ENCODE results near the gene FRY. TPM values are rescaled to one million over a fixed set of nuclear protein-coding genes. Genes with fewer than 3 reads are reported as not detected.

FRY gene
- total and polyA plus RNA-seq, 10 of the 15 experiments (the other 5 are each of a cell fraction or from before 2014, with no cell fraction given) = 0.18 to 1.4 (median 0.30) TPM

DNA sequence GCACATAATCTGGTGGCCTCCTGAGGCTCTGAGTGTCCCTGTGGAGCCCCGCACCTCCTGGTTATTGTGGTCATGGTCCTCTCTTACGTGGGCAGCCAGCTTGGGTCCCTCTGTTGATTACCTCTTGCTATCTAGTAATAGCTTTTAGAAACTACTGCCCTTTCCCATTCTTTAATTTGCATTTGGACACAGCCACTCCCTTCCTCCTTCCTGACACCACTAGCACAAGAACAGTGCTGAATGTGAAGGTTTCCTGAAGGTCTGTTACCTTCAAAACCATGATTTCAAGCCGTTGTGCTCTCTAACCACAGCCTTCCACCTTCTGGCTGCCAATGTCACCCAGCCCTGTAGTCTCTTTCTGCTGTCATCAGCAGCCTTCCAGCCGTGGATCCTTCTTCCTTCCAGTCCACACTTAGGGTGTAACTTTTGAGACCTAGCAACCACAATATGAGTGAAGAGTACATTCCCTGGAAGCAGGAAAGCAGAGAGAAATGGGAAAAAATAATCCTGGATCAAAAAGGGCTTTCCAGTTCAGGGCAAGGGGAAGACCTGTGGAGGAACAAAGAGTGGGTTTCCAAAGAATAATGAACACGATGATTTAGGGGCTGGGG lies 130.9 kb downstream of the FRY start (continued):
- TF ChIP-seq, protein P1, sequence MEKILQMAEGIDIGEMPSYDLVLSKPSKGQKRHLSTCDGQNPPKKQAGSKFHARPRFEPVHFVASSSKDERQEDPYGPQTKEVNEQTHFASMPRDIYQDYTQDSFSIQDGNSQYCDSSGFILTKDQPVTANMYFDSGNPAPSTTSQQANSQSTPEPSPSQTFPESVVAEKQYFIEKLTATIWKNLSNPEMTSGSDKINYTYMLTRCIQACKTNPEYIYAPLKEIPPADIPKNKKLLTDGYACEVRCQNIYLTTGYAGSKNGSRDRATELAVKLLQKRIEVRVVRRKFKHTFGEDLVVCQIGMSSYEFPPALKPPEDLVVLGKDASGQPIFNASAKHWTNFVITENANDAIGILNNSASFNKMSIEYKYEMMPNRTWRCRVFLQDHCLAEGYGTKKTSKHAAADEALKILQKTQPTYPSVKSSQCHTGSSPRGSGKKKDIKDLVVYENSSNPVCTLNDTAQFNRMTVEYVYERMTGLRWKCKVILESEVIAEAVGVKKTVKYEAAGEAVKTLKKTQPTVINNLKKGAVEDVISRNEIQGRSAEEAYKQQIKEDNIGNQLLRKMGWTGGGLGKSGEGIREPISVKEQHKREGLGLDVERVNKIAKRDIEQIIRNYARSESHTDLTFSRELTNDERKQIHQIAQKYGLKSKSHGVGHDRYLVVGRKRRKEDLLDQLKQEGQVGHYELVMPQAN (conservative IDR thresholded peaks at IDR 0.05) = no peak

DNA sequence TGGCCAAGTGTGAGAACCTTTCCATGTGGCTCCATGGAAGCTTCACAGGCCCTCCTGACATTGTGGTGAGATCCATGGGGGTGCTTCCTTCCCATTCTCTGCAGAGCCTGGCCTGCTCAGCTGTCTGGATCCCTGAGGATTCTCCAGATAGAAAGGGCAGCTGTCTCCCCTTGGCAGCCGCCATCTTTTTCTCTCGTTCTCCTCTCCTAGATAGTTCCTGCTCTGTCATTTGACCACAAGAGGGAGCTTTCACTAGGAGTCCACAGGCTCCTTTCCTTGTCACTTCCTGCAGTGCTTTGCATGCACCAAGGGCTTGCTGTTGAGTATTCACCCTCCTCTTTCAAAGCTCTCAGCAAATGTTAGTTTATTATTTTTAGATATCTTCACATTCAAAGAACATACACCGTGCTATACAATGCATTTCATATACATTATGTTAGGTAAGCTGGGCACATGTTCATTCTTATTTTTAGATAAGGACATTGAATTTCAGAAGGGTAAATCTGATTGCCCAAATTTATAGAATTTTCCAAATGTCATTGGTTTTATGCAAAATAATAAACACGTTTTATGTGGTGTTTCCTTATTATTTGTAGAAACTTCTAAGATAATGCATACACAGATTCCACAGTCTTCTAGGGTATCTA lies 133.2 kb downstream of the FRY start:
- H4K20me1 ChIP-seq (ENCODE audit: control insufficient read depth, insufficient read depth) = no peaks in the 10 kb centered on the region
- ATAC-seq (peak; percentile 82), DNase-seq (ENCODE audit: low read depth, low spot score) (peak; percentile 11), FAIRE-seq (no peak)
- H2AFZ ChIP-seq (ENCODE audit: control insufficient read depth, low read depth, low read length) = peak overlapping the region; percentile 81
- BruUV-seq (replicated peaks) = no TSS peak
- no peak overlapping the region for H3K4me2 ChIP-seq (ENCODE audit: control insufficient read depth, insufficient read depth)
- in situ Hi-C loops (cut with MboI) (no loop called here), intact Hi-C loops (cut with micrococcal nuclease; ENCODE audit: unreplicated experiment) (no loop called here)
- no peaks in the 10 kb centered on the region for H3K9me3 ChIP-seq (replicated peaks; ENCODE audit: control insufficient read depth, insufficient read depth, low read length)
- H3K9ac ChIP-seq (ENCODE audit: control insufficient read depth, insufficient read depth, low read length) = no peak overlapping the region
- 55% methylated on average over 4 of the region's 4 CpGs for WGBS (ENCODE audit: insufficient coverage, insufficient replicate concordance, low lambda C conversion rate, missing lambda C conversion rate)
- POLR2A ChIA-PET = no interaction called here
- CTCF ChIA-PET = interaction anchor here (0.6 to 4.7 kb wide), 16 partner anchors 11 to 254 kb away, joined by 3 to 26 read pairs (median 4); no protein-coding TSS in a partner anchor
- no peak overlapping the region for H3K4me3 ChIP-seq
- RAD21 ChIA-PET (ENCODE audit: unreplicated experiment) = interaction anchor here (0.9 to 3.7 kb wide), 2 partner anchors 245 to 255 kb away, joined by 3 to 12 read pairs; no protein-coding TSS in a partner anchor
- no peaks in the 10 kb centered on the region for H3K36me3 ChIP-seq (ENCODE audit: control insufficient read depth in 2 of 2, insufficient read depth in 2 of 2, low read length in 1 of 2)
- H3K4me1 ChIP-seq (ENCODE audit: control insufficient read depth, insufficient read depth, low read length) = peaks cover 3% of the 10 kb centered on the region; the same call in 1 of the 2 replicates
- SMC1A ChIA-PET (ENCODE audit: uncharacterized antibody, unreplicated experiment) = interaction anchor here (0.7 to 2.8 kb wide), 5 partner anchors 8 to 255 kb away, joined by 3 to 12 read pairs (median 4); partner anchors contain the start of genes BRCA2 and ZAR1L
- H3K79me2 ChIP-seq (ENCODE audit: control insufficient read depth, insufficient read depth, low read length) = no peaks in the 10 kb centered on the region
- no peak overlapping the region for H3K27ac ChIP-seq (ENCODE audit: control insufficient read depth, insufficient read depth)
- H3K27me3 ChIP-seq (replicated peaks in 1 of 2; ENCODE audit: control insufficient read depth in 2 of 2, insufficient read depth in 2 of 2, low read length in 1 of 2) = no peaks in the 10 kb centered on the region
- TF ChIP-seq NR2C2 (IDR thresholded peaks at IDR 0.05; ENCODE audit: borderline replicate concordance, control insufficient read depth, insufficient read length, low read depth) (no peak), POLR2A (IDR thresholded peaks at IDR 0.05; ENCODE audit: low read depth, low read length) (no peak), CHD2 (IDR thresholded peaks at IDR 0.05; ENCODE audit: borderline replicate concordance, low read depth, low read length) (no peak), ATF7 (IDR thresholded peaks at IDR 0.05; ENCODE audit: low read depth) (no peak), TCF12 (IDR thresholded peaks at IDR 0.05; ENCODE audit: low read depth, low read length) (no peak), YY1 (IDR thresholded peaks at IDR 0.05; ENCODE audit: low read depth, low read length) (peak; percentile 92)
- TF ChIP-seq, protein P2, sequence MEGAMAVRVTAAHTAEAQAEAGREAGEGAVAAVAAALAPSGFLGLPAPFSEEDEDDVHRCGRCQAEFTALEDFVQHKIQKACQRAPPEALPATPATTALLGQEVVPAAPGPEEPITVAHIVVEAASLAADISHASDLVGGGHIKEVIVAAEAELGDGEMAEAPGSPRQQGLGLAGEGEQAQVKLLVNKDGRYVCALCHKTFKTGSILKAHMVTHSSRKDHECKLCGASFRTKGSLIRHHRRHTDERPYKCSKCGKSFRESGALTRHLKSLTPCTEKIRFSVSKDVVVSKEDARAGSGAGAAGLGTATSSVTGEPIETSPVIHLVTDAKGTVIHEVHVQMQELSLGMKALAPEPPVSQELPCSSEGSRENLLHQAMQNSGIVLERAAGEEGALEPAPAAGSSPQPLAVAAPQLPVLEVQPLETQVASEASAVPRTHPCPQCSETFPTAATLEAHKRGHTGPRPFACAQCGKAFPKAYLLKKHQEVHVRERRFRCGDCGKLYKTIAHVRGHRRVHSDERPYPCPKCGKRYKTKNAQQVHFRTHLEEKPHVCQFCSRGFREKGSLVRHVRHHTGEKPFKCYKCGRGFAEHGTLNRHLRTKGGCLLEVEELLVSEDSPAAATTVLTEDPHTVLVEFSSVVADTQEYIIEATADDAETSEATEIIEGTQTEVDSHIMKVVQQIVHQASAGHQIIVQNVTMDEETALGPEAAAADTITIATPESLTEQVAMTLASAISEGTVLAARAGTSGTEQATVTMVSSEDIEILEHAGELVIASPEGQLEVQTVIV (IDR thresholded peaks at IDR 0.05; ENCODE audit: borderline replicate concordance, partially characterized antibody) = no peak
- TF ChIP-seq, protein P3, sequence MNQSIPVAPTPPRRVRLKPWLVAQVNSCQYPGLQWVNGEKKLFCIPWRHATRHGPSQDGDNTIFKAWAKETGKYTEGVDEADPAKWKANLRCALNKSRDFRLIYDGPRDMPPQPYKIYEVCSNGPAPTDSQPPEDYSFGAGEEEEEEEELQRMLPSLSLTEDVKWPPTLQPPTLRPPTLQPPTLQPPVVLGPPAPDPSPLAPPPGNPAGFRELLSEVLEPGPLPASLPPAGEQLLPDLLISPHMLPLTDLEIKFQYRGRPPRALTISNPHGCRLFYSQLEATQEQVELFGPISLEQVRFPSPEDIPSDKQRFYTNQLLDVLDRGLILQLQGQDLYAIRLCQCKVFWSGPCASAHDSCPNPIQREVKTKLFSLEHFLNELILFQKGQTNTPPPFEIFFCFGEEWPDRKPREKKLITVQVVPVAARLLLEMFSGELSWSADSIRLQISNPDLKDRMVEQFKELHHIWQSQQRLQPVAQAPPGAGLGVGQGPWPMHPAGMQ (IDR thresholded peaks at IDR 0.05; ENCODE audit: borderline replicate concordance) = no peak
- TF ChIP-seq, protein P4, sequence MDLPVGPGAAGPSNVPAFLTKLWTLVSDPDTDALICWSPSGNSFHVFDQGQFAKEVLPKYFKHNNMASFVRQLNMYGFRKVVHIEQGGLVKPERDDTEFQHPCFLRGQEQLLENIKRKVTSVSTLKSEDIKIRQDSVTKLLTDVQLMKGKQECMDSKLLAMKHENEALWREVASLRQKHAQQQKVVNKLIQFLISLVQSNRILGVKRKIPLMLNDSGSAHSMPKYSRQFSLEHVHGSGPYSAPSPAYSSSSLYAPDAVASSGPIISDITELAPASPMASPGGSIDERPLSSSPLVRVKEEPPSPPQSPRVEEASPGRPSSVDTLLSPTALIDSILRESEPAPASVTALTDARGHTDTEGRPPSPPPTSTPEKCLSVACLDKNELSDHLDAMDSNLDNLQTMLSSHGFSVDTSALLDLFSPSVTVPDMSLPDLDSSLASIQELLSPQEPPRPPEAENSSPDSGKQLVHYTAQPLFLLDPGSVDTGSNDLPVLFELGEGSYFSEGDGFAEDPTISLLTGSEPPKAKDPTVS (IDR thresholded peaks at IDR 0.05; ENCODE audit: low read depth, low read length) = no peak
- TF ChIP-seq, protein P5, sequence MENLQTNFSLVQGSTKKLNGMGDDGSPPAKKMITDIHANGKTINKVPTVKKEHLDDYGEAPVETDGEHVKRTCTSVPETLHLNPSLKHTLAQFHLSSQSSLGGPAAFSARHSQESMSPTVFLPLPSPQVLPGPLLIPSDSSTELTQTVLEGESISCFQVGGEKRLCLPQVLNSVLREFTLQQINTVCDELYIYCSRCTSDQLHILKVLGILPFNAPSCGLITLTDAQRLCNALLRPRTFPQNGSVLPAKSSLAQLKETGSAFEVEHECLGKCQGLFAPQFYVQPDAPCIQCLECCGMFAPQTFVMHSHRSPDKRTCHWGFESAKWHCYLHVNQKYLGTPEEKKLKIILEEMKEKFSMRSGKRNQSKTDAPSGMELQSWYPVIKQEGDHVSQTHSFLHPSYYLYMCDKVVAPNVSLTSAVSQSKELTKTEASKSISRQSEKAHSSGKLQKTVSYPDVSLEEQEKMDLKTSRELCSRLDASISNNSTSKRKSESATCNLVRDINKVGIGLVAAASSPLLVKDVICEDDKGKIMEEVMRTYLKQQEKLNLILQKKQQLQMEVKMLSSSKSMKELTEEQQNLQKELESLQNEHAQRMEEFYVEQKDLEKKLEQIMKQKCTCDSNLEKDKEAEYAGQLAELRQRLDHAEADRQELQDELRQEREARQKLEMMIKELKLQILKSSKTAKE (IDR thresholded peaks at IDR 0.05; ENCODE audit: low read depth, poor library complexity, severe bottlenecking) = no peak
